K562 (cell line): ENCODE results near the gene C2CD4B. TPM values are rescaled to one million over a fixed set of nuclear protein-coding genes. Genes with fewer than 3 reads are reported as not detected.

ENCODE experiments used
- ATF7 ChIP-seq: fragments of 450-650 bp; IDR thresholded peaks from 2 replicates; pipeline ENCODE4 v1.7.1; 2014; ENCODE audit warnings: mild to moderate bottlenecking, moderate library complexity
- BRD4 ChIP-seq: fragments of 200-600 bp; sonication (generic); IDR thresholded peaks from 2 replicates; pipeline ENCODE4 v1.6.1; 2017; ENCODE audit warnings: inconsistent platforms
- ELF4 ChIP-seq: fragments of 450-650 bp; formaldehyde crosslinking; IDR thresholded peaks from 2 replicates; pipeline ENCODE4 v1.4.0; 2022; ENCODE audit warnings: missing genetic modification characterization
- MEF2D ChIP-seq: conservative IDR thresholded peaks from 2 replicates; pipeline ENCODE4 v1.6.1; 2016; ENCODE audit warnings: low read depth, missing genetic modification characterization, missing compliant biosample characterization
- NCOR1 ChIP-seq: fragments of 450-650 bp; IDR thresholded peaks from 2 replicates; pipeline ENCODE4 v1.6.1; 2016; ENCODE audit warnings: mild to moderate bottlenecking, moderate library complexity
- NR2C2 ChIP-seq, 2 experiments: fragments of 200-800 bp in 1 of 2; sonication (Bioruptor generic) in 1 of 2; sonication (generic) in 1 of 2; formaldehyde crosslinking in 1 of 2; IDR thresholded peaks; 2 replicates each; pipeline versions ENCODE4 v1.6.1 to v1.8.0; 2016 to 2022; ENCODE audit warnings: mild to moderate bottlenecking in 1 of 2, missing compliant biosample characterization in 1 of 2, missing genetic modification characterization in 1 of 2, missing genetic modification reagents in 1 of 2
- PHB2 ChIP-seq: fragments of 450-650 bp; IDR thresholded peaks from 2 replicates; pipeline ENCODE4 v1.6.1; 2017; ENCODE audit warnings: low read depth
- TCF15 ChIP-seq: fragments of 250-450 bp; sonication (Bioruptor Pico); IDR thresholded peaks from 2 replicates; pipeline ENCODE4 v1.8.0; 2022; ENCODE audit warnings: moderate library complexity, mild to moderate bottlenecking, inconsistent platforms
- XRCC5 ChIP-seq: fragments of 200-400 bp; formaldehyde crosslinking; IDR thresholded peaks from 2 replicates; pipeline ENCODE4 v1.6.1; 2017; ENCODE audit warnings: low read depth, mild to moderate bottlenecking, low read length
- ZBTB26 ChIP-seq: fragments of 450-650 bp; formaldehyde crosslinking; IDR thresholded peaks from 2 replicates; pipeline ENCODE4 v1.4.0; 2022; ENCODE audit warnings: missing genetic modification characterization
- polyA plus RNA-seq, 8 experiments: library from polyadenylated mRNA; depleted of rRNA in 4 of 8; stranded (reverse) in 5 of 8; unstranded in 3 of 8; fragments of >200 nt; fragmentation: Nextera tagmentation in 2 of 8; fragmentation: Illumina TruSeq in 1 of 8; extraction: Ambion mirVana in 2 of 8; extraction: Trizol in 1 of 8; gene quantifications; 2 replicates each; pipeline versions ENCODE4 v1.2.1 to v1.2.3, GENCODE V29; 2011 to 2014; ENCODE audit warnings: inconsistent platforms in 1 of 8, missing spikeins in 1 of 8
- total RNA-seq, 7 experiments: library from RNA; depleted of rRNA in 6 of 7; stranded (reverse); fragments of >200 nt in 6 of 7; fragmentation: Illumina TruSeq in 2 of 7; extraction: Trizol in 2 of 7; gene quantifications; 2 replicates each; pipeline versions ENCODE4 v1.2.1 to v1.2.3, GENCODE V29; 2011 to 2021; ENCODE audit warnings: low replicate concordance in 1 of 7
- TF ChIP-seq, protein P1 (sequence below): sonication (generic); formaldehyde crosslinking; IDR thresholded peaks from 2 replicates; pipeline ENCODE4 v1.8.1; 2022; ENCODE audit warnings: missing genetic modification reagents
- TF ChIP-seq, protein P2 (sequence below): sonication (generic); formaldehyde crosslinking; IDR thresholded peaks from 2 replicates; pipeline ENCODE4 v1.8.0; 2022; ENCODE audit warnings: missing genetic modification reagents, mild to moderate bottlenecking, moderate library complexity, borderline replicate concordance
- TF ChIP-seq, protein P3 (sequence below): fragments of 250-450 bp; sonication (Bioruptor Pico); IDR thresholded peaks from 2 replicates; pipeline ENCODE4 v1.5.0; 2021; ENCODE audit warnings: mild to moderate bottlenecking, moderate library complexity
- TF ChIP-seq, protein P4 (sequence below): fragments of 250-450 bp; sonication (Bioruptor Pico); IDR thresholded peaks from 2 replicates; pipeline ENCODE4 v1.4.0; 2020; ENCODE audit warnings: mild to moderate bottlenecking, moderate library complexity

C2CD4B gene
- total and polyA plus RNA-seq, 9 of the 15 experiments (the other 6 are each of a cell fraction or from before 2014, with no cell fraction given) = 0.11 TPM; not detected in 8

DNA sequence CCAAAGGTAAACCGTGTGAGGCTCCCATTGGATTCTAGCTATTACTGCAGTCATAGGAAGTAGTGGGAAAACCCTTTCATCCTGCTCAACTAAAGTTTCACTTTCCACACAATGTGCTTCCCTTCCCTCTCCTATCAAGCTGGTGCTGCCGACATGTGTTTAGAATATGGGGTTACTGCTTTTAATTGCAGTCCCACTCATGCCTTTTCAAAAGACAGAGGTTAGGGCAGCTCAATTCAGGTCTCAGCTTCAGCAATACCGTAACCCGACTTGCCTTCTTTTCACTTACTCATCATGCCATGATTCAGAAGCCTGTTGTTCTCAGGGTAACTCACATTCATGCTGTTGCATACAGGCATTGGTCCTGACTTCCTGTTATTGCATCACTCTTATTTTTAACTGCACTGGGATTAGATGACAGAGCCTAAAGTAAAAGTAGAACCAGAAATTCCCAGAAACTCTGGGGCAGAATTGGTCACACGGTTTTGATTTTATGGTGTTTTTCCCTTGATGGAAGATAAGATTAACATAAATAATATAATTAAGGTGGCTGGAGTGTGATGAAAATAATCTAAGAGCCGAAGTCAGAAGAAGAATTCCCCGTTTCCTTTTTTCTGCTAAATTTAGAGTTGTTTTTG lies 45.7 kb downstream of the C2CD4B start (continued):
- TF ChIP-seq, protein P1, sequence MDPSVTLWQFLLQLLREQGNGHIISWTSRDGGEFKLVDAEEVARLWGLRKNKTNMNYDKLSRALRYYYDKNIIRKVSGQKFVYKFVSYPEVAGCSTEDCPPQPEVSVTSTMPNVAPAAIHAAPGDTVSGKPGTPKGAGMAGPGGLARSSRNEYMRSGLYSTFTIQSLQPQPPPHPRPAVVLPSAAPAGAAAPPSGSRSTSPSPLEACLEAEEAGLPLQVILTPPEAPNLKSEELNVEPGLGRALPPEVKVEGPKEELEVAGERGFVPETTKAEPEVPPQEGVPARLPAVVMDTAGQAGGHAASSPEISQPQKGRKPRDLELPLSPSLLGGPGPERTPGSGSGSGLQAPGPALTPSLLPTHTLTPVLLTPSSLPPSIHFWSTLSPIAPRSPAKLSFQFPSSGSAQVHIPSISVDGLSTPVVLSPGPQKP (CRISPR knock-in tag) = no peak
- TF ChIP-seq ZBTB26 (CRISPR knock-in tag) (no peak), PHB2 (no peak), BRD4 (0 out of 2 replicates have a peak, but pooled peaks have one; percentile 45), MEF2D (tag) (0 out of 2 replicates have a peak, but pooled peaks have one; percentile 34), ATF7 (peak; percentile 92), NR2C2 (CRISPR knock-in tag; IDR thresholded peaks at IDR 0.05) (no peak), NR2C2 (tag; IDR thresholded peaks at IDR 0.05) (0 out of 2 replicates have a peak, but pooled peaks have one; percentile 51), ELF4 (CRISPR knock-in tag) (no peak), TCF15 (CRISPR knock-in tag) (no peak), XRCC5 (no peak), NCOR1 (no peak)
- TF ChIP-seq, protein P2, sequence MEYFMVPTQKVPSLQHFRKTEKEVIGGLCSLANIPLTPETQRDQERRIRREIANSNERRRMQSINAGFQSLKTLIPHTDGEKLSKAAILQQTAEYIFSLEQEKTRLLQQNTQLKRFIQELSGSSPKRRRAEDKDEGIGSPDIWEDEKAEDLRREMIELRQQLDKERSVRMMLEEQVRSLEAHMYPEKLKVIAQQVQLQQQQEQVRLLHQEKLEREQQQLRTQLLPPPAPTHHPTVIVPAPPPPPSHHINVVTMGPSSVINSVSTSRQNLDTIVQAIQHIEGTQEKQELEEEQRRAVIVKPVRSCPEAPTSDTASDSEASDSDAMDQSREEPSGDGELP (CRISPR knock-in tag) = no peak
- TF ChIP-seq, protein P3, sequence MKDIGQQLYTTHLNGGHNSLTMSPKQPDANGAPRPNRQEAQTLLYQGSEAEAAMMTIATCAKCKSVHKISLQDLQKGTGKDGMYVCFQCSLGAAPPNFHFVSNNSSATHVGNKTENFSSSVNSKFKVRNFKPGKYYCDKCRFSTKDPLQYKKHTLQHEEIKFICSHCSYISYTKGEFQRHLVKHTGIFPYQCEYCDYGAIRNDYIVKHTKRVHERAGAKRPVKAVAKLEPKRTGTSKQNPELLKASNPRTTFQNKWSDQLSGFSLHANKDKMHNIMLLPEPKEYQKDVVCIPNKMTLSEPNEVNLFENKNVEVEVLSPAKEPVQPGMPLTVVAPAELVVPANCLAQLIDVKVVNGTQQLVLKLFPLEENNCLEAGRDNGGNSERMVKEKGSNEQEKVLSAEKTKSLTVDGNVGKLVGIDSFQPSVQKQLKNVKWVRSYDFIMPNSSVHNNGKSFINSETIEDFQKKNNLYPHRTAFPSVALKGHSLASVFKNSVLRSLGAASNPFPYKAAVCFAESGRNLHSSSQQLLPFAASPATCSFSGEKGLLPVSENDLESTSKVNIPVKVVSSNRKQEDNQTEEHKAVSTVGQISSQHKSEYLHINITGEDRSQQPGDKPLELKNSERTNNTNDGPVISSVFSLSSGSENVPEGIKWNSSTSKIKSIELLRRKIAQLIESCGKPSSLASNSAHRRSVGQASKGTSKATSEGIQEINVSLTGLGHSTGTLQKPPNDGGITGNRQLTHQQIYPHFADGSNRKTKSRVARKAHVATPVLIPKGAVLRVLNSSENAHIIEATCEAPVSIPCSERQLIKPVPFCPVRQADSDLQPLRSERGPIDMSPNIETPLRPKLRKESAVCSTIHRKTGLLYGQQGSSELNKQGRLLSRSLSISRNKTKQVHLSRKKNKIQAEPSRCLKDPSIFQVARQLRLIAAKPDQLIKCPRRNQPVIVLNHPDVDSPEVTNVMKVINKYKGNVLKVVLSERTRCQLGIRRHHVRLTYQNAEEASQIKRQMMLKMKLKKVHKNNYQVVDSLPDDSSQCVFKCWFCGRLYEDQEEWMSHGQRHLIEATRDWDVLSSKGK (CRISPR knock-in tag) = no peak
- TF ChIP-seq, protein P4, sequence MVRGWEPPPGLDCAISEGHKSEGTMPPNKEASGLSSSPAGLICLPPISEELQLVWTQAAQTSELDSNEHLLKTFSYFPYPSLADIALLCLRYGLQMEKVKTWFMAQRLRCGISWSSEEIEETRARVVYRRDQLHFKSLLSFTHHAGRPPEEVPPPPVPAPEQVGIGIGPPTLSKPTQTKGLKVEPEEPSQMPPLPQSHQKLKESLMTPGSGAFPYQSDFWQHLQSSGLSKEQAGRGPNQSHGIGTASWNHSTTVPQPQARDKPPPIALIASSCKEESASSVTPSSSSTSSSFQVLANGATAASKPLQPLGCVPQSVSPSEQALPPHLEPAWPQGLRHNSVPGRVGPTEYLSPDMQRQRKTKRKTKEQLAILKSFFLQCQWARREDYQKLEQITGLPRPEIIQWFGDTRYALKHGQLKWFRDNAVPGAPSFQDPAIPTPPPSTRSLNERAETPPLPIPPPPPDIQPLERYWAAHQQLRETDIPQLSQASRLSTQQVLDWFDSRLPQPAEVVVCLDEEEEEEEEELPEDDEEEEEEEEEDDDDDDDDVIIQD (CRISPR knock-in tag) = no peak
